Suppressor macrophage treated with lipopolysaccharide for 1 hour (primary cell): ENCODE data around the gene TRAF3.
A peak's percentile ranks its signal among the peaks of the same experiment; 100 is the strongest.

Source experiments
- DNase-seq, 3 donors: peaks; one replicate each; pipeline ENCODE4 v3.0.0-alpha.2; 2020 to 2022

Gene TRAF3

DNA sequence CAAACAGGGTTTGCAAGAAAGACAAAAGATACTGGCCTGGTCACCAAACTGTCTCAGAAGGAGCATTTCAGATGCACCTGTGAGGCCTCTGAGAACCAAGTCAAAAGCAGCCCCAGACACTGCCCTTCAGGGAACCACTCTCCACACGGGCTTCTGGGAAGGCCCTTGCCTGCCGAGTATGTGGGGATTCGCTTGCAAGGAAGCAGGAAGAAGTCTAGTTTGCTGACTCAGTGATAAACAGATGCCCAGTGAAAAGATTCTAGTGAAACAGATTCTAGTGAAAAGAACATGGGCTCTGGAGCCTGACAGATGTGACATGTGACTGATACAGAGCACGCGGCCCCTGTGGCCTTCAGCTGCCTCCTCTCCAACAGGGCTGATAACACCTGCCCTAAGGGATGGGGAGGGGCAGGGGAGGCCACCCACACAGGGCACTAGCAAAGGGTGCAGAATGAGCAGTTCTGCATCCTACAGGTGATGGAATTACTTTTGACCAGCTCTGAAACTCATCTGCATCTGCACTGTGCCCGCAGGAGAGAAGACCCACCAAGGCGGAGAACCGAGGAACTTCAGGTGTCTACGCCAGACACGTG, 164.3 kb downstream of the TRAF3 start:
- DNase-seq, result no peak

DNA sequence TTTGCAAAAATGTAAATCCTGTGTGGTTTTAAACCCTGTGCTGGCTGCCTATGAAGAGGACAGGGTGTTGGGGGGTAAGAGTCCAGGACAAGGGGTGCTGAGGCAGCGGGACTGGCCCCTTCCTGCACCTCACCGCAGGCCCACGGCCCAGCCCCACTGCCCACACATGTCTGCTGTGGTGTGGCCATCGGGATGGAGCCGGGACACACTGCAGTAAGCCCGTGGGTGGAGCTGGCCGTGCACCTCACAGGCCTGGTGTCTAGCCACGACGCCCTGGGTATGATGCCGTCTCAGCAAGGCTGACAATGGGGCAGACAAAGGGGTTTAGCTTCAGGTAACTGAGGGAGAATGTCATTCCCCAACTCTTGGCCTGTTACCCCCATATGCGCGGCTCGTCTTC, 164.8 kb downstream of the TRAF3 start:
- no peak for DNase-seq

DNA sequence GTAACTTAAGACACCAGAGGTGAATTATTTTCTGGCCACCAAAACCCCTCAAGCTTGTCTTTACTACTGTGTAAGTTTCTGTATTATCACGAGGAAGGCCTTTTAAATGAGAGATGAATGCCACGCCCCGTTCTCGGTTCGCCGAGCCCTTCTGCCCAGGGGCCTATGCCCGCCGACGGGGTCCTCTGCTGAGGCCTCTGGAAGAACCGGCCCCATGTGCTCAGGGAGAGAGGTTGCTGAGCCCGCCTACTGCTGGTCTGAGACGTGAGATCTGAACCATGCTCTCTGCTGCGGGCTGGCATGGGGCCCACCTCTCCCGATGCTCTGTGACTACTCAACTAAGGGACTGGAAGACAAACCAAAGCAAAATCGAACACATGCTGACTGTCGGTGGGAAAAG, 166.2 kb downstream of the TRAF3 start:
- DNase-seq, result no peak

DNA sequence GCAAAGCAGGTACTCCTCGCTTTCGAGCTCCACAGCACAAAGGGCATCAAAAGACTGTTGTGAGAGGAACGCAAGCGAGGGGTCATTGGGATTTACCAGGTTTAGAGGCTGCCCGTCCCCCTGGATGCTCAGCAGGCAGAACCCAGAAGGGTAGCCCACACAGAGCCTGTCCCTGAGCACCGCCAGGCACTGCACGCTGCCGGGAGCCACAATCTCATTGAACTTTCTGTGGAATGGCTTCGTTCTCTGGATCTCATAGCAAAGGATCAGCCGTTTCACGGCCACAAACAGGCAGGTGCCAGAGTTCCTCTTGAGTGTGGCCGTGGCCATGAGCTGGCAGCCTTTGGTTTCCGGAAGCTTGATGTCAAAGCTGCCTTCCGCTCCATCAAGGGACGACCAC, 166.7 kb downstream of the TRAF3 start:
- no peak for DNase-seq

DNA sequence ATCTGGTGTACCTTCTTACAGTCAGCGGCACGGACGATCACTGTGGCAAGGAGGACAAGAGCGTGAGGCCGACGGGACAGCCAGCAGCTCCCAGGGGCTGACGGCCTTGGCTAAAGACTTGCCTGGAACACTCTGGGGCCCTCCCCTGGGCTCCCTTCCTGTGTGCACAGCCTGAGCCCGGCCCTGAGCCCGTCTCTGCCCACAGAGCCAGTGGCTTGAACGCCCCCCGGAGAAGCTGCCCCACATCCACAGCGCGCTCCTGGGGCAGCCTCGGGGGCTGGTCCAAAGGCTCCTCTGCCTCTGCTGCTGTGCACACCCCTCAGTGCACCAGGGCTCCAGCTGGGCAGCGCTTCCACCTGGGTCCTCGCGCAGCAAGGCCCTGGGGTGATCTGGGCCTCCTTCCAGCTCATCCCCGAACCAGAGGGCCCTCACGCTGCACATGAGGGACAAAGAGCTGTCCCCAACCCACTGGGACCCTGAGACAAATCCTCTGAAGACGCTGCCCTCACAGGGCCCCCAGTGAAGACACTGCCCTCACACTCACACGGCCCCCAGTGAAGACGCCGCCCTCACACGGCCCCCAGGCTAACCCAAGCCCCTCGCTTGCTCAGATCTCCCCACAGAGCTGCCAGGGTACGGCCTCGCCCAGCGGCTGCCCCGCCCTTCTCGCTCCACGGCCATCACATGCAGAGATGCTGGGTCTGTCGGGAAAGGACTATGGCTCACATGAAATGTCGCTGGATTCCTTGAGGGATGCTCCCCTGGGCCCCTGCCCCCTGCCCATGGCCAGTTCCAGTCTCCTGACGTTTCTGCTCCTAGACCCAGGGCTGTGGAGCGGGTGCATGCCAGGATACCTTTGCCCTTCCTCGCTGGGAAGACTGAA, 167.4 kb downstream of the TRAF3 start:
- no peak for DNase-seq

DNA sequence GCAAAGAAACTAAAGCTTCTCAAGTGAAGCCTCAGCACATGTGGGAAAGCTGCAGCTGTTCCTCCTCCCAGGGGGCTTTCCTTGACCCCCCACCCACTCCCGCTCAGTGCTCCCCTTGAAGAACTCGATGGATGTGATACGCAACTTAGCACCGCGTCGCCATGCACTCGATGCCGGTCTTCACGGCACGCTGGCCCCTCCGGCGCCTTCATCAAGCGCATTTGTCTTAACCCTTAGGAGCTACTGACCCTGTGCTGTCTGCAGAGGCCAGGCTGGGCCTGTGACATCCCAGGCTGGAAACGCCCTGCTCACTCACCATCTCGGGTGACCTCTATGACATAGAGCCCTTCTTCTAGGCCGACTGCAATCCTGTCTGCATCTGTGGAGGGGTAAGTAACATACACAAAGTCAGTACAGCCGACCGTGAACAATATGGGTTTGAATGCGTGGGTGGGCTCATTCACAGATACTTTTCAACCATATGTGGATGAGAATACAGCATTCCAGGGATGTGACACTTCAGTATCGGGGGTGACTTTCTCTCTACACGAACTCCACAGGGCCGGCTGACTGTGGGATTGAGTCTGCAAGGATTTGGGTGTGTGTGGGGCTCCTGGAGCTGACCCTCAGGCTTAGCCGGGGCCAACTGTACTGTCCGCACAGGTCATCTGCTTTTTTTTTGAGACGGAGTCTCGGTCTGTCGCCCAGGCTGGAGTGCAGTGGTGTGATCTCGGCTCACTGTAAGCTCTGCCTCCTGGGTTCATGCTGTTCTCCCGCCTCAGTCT, 168.3 kb downstream of the TRAF3 start:
- no peak for DNase-seq

DNA sequence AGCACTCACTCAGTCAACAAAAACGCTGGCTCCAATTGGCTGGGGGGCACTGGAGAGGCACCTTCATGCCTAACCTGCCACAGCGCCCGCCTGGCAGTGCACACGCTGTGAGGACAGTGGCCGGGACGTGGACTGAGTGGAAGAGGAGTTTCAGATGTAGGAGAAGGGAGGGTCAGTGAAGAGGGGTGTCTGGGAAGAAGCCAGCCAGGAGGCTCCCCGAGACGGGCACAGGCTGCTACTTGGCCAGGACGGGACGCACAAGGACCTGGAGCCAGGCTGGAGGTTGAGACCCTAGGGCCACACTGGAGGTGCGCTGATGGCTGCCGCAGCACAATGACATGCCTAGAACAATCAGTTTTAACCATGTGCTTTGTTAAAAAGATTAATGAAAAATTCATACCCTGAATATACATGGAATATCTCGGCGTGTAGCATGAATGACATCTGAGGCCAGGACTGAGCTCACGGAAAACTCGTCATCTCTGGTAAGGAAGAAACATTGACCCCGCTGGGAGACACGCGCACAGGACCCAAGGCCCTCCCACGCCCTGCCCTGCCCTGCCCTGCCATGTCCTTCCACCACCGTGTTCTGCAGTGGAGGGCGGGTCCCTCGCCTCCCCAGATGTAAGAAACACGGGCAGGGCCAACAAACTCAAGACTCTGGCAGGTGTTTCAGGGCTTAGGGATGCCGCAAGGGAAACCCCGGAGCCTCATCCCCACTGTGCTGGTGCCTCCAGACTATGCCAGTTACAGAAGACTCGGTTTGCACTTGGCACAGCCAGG, 170.3 kb downstream of the TRAF3 start:
- no peak for DNase-seq

DNA sequence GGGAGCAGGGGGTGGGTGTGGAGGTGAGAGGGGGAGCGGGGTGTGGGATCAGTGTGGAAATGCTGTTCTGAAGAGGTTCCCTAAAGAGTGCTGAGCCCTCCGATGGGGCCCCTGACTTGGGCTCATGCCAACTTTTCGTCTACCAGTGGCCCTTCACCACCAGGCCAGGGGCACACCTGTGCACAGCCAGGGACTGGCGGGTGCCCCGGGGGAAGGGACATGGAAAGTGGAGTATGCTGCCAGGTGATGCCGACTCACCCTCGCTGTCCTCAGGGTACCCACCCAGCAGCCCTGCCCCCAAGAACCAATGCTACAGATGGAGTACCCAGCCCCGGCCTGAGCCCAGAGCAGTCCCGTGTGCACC, 171.4 kb downstream of the TRAF3 start:
- DNase-seq, result no peak

DNA sequence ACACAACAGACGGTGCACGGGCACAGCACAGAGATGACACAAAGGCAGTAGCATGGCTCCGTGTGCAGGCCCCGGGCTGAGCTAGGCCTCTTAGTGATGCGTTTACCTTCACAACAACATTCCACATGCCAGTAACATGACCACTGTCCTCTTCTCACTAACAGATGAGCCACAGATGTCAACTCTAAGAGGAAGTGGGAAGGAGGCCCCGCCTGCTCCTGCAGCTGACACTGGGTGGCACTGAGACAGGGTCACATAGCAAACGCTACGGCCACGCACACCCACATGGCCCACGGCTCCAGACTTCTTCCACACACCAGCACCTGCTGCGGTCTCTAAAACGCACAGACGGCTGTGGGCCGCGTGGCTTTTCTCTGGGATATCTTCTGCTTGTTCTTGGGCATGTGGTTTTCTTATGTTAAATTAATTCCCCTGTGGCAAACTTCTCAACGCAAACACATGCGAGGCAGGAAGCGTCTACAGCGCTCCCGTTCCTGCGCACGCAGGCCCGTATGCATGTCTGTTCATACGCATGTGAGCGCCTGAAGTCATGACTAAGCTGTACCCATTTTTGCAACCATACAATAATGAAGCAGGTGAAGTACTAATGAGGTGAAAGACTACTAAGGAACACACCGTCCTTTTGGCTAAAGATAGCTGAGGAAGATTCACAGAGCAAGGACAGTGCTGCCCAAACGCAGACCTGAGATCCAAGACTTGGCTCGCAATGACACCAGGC, 172.0 kb downstream of the TRAF3 start:
- peak; percentile 35 to 65 (median 44) for DNase-seq

DNA sequence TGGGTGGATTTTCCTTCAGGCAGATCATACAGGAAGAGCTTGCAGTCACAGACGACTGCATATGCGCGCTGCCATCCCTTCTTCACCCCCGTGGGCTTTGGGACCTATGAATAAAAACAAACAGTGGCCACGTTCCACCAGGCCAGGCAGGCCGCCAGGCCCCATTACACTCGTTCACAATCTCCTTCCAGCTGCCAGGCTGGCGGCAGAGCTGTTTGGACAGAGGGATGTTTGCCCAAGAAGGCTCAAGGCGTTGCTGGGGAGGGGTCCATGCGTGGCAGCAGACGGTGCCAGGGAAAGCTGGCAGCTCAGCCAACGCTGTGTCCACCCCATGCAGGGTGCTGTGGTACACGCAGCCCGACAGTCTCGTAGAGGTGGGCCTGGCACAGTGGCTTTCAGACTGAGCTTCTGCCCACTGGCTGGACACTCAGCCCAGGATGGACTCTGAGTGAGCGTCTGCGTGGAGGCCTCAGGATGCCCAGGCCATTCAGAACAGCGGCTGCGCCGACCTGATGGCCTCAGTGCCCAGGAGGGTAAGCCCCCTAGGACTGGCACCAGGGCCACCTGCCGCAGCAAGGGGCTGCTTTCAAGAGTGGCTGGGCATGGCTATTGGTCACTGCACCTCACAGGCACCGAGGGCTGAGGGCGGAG, 172.7 kb downstream of the TRAF3 start:
- no peak for DNase-seq

DNA sequence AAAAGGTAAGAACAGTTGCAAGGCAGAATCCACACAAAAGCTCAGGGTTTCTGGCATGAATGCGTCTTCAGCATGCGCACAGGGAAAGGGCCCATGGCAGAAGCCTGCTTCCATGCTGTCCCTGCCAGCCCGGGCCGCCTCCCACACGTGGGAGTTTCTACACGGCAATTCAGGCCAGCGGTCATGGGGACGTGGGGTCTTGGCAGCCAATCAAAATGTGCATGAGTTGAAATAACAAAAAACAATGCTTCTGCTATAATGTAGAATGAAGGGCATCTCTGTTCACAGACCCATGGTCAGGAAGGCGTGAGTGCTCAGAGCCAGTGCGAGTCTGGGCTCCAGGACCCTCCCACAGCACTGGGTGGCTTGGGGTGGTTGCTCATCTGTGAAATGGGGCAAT, 173.8 kb downstream of the TRAF3 start:
- DNase-seq, result no peak

DNA sequence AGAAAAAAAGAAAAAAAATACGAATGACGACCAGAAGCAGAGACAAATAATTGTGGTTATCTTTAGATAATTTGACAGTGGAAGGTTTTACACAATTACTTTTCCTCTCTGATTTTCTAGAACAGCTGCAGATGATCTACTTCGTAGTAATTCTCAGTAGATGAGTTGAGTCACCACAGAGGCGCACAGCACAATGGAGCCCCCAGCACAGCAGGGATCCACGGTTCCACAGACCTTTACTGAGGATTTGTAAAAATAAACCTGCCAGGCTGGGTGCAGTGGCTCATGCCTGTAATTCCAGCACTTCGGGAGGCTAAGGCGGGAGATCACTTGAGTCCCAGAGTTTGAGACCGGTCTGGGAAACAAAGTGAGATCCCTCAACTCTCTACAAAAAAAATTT, 174.6 kb downstream of the TRAF3 start:
- DNase-seq, result no peak

DNA sequence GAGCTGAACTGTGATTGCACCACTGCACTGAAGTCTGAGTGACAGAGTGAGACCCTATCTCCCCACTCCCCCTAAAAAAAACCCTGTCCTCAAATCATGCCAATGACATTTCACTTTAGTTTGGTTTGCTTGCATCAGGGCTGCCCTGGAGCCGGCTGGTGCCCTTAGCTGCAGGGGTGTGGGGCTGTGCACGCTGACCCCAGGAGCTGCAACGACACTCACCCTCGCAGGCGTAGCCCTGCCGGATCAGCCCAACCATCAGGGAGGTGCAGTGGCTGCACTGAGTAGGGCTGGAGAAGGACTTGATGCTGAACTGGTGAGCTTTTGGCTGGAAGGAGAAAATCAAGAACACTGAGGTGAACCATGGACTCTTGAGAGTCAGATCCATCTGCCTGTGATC, 175.0 kb downstream of the TRAF3 start:
- no peak for DNase-seq

DNA sequence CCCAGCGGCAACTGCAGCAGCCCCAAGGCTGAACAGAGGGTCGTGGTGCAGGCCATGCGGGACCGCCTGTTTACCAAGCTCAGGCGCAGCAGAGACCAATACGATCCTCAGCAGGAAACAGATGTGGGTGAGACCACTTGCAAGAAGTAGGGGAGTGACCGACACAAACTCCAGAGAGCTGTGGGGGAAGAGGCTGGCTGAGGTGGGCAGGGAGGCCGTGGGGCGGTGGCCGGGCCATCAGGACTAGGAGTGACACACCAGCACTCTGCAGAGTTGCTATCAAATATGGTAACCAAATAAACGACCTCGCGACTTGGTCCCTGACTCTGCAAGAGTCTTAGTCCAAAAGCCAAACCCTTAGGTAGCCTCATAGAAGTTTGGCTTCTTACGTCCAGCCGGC, 175.9 kb downstream of the TRAF3 start:
- no peak for DNase-seq

DNA sequence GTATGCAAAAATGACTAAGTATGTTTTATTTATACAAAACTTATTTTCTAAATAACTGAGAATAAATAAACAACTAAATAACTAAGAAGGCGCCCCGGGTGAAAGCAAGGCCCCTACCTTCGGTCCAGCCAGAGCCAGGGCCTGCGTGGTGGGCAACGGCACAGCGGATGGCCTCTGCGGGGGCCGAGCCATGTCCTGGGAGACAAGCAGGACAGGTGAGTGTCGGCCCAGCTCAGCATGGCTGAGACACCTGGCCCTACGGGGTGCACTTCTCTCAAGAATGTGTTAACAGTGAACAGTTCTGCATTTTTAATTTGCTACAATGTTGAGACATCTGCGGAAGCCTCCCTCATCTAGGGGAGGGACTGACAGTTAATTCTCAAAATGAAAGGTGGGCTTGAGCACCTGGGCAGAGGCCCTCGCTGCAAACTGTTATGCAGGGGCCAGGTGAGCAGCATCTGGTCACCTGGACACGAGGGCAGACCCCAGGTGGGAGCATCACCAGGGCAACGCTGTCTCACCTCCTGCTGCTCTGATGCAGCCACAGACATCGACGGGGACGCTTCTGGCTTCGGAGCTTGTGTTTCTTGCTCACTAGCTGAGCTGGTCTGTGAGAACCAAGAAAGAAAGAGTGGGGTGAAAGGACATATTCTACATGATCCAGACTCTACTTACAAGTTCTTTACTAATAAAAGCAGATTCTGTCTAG, 177.0 kb downstream of the TRAF3 start:
- DNase-seq, result no peak

DNA sequence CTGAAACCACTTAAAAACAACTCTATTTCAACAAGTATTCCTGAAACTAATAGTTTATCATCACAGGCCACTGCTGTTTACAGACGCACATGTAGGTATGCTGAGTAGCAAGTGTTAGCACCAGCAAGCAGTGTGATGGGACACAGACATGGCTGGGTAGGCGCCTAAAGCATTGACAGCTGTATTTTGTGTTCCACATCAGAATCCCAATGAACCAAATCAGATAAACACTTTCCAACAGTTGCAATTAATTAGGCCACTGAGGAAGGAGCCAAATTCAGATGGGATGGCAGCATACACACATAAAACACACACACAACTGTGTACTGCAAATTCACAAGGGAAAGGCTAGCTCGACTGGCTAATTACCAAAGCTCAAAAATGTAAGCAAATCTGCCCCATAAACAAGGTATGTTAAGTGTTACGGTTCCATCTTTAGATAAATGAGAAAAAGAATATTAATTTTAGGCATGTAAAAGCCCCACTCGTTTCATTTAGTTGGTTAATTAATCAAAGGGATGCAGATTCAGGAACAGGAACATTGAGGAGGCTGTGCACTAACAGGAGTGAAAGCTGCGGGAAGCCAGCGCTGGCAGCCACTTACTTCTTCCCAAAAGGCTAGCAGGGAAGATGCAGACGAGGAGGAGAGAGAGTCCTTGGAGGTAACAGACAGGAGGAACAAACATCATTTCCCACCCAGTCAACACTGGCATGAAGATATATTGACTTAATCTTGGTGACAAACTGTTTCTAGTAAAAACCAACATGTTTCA, 178.6 kb downstream of the TRAF3 start:
- no peak for DNase-seq

DNA sequence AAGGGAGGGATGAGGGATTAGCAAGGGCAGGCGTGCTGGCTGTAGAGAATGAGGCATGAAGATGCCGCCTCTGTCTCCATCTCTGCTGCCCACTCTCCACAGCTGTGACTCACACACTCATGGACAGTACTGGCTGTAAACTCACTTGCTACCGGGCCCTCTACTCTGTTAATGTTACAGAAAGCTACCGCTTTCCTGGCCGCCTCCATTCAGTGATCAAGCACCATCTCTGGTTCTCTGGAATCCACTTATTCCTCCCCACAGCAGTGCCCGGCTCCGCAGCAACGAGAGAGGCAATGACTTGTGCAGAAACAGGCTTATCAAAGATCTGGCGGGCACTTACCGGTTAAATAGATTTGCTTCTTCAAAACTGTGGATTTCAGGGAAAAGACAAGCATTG, 180.0 kb downstream of the TRAF3 start:
- DNase-seq, result peak in 1 of 3 donors; percentile 37

DNA sequence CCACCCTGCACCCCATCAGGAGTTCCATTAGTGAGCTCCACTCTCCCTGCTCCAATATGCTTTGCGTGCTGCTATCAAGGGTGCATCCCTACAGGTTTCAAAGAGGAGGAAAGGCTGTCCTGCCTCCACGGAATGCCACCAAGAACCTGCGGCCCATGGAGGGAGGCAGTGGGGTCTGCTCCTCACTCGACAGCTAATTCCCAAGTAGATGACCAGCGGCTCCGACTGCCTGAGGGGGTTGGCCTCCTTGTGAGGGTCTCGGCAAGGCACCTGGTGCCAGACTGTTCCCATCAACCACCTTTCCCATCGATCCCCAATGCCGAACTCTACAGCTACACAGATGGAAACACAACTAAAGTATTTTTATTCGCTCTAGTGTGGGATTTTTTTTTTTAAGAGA, 181.2 kb downstream of the TRAF3 start:
- no peak for DNase-seq
